Amygdala (tissue), 56 donors: Measurements from ENCODE around the gene RASGEF1C.

Experiments
- DNase-seq, 56 donors: peaks; one replicate each; lab custom pipeline; 2025; lab: John Stamatoyannopoulos, UW

The RASGEF1C gene

DNA sequence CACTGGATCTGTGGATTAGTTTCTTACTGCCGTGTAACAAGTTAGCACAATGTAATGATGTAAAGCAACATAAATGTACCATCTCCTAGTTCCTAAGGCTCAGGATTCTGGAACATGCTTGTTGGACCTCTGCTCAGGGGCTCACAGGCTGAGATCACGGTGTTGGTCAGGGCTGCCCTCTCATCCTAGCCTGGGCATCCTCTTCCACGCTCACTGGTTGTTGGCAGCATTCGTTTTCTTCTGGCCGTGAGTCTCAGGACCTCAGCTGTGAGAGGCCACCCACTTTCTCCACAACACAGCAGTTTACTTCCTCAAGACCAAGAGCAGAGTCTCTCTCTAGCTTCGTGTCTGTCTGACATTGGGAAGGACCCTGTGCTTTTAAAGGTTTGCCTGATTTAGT, 17.3 kb downstream of the RASGEF1C start:
- no peak for DNase-seq

DNA sequence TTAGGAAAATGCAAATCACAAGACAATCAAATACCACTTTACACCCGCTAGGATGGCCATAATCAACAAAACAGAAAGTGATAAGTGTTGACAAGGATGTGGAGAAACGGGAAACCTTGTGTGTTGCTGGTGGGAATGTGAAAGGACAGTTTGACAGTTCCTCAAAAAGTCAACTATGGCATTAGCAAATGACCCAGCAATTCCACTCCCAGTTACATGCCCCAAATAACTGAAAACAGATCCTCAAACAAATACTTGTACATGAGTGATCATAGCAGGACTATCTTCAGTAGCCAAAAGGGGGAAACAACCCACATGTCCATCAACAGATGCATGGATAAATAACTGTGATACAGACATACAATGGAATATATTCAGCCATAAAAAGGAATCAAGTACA, 21.2 kb downstream of the RASGEF1C start:
- no peak for DNase-seq

DNA sequence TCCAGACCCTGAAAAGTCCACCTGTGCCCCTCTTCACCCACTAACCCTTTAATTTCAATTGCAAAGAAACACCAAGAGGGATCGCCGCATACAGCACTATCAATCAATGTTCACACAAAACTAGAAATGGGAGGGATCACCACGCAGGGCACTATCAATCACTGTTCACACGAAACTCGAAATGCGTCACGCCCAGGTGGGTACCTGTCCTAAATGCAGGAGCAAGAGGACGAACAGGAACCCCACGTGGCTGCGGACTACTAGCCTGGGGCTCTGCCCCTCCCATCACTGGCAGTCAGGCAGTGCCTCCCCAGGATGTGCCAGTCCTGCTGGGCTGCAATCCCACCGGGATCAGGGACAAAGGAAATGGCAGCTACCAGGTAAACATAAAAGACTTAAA, 28.2 kb downstream of the RASGEF1C start:
- no peak for DNase-seq

DNA sequence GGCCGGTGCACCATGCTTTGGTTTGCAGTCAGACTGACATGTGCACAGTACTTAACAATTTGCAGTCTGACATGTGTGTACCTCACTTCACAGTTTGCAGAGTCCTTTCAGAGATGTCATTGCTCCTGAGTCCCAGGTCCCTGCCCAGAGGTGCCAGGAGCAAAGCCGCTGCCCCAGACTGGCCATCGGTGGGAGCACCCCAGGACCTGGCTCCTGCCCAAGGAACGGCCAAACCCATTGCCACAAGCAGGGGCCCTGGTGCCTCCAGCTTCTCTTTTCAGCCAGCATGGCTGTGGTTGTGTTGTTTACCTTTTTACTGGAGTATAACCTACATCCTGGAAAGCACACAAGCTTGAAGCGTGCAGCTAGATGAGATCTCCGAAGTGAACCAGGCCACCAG, 28.6 kb downstream of the RASGEF1C start:
- no peak for DNase-seq

DNA sequence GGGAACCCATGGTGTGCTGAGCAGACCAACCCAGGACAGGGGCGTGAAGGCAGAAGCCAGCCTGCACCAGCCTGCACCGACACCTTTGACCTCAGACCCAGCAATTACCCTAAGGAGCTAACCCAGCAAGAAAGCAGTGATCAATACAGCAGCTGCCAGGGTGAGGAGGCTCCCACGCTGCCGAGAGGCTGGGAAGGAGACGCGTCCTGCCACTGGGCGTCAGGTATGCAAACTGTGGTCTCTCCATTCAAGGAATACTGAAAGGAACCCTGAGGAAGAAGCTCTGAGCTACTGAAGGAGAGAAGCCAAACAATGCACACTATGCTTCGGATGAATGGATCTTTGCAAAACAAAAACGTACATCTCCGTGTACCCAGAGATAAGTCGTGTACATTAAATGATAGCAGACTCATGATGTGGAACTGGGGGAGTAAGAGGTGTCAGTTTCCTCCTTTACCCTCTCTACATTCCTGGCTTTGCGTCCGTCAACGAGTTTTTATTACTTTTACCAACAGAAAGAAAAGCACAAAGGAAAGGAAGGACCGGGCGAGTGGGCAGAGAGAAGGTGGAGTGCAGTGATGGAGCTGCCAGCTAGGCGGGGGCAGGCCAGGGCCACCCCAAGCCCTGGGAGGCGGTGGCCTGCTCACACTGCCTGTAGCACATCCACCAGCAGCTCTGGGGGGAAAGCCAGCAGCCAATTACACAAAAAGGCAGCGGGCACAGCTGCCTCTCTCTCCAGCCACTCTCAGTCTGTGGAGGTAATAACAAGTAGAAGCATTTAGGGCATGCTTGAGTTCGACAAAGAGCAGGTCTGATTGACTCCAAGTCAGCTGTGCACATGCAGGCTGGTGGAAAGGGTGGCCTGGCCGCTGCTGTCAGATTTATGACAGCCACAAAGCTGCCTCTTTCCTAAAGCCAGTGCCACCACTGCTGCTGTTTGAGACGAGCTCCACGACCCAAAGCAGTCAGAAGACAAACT, 29.3 kb downstream of the RASGEF1C start:
- peak in 3 of 56 donors; percentile 28 to 34 (median 32) for DNase-seq

DNA sequence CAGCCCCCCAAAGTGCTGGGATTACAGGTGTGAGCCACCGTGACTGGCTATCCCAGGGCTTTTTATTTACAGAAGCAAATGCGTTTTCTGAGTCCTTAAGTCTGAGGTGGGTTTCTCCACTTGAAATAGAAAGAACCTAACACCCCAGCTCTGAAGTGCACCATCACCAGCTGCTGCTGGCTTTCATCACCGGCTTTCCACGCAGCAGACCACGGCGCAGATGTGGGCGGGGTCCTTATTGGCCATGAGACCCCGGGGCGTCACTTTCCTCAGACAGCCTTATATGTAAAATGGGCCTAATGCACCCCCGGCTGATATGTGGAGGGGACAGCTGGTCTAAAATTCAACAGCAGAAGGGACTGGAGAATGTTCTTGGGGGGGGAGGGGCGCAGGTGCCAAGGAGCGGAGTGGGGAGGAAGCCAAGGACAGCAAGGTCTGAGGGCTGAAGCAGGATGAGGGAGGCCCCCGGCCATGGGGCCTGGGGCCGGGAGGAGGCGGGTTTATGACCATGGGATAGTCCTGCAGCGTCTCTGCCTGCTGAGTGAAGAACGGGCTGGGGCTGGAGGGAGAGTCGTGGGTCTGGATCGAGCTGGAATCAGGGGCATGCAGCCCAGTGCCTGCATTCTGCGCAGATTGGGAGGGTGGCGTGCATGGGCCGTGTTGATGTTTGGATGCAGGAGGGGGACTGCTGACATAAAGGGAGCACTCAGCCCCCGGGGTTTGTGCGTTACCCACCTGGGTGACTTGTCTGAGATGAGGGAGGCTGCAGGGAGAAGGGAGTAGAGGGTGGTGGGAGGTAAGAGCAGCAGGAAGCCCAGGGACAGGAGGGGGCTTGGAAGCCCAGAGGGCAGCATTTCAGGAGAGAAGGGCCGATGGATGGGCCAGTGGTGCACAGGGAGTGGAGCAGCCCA, 30.2 kb downstream of the RASGEF1C start:
- no peak for DNase-seq

DNA sequence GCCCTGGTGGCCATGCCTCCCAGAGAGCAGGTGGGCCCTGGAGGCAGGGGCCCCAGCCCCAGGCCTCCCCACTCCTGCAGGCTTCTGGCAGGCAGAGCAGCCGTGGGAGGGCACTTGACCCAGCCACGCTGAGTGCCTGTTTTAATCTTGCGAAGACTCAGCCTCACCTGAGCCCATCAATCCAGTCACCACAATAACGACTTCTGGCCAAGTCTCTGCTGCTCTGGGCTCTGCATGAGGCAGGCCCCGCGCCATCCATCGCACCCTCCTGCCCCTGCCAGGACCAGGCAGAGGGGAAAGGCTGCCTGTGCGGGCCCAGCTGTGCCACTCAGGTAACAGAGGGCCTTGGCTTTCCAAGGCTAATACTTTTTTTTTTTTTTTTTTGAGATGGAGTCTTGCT, 32.8 kb downstream of the RASGEF1C start:
- DNase-seq, result no peak

DNA sequence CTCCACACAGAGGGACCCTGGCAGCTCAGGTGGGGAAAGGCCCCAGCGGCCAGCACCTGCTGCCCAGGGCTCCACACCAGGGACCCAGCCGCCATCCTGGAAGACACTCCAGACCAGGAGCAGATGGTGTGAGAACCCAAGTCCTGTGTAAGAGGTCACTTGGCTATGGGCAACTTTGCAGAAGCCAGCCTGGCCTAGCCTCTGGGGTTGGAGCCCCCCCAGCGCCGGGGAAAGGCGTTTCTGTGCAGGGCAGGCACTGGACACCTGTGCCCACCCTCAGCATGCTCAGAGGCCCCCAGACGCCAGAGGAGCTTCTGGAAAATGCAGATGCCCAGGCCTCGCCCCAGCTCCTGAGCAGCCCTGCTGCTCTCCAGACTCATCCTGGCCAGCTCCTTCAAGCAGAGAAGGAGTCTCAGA, 34.0 kb downstream of the RASGEF1C start:
- no peak for DNase-seq

DNA sequence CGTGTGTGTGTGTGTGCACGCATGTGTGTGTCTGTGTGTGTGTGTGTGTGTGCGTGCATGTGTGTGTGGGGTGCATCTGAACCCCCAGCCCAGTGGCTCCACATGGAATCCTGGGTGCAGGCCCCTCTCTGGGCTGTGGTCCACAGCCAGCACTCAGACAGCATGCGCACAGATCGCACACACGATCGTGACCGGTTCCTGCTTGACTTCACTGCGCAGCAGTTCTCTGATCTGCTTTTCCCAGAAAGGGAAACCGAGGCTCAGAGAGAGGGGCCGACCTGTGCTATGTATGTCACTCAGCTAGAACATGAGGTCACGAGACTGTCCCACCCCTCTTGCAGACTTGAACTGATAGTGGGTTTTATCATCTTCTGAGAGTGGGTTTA, 34.4 kb downstream of the RASGEF1C start:
- DNase-seq, result no peak

DNA sequence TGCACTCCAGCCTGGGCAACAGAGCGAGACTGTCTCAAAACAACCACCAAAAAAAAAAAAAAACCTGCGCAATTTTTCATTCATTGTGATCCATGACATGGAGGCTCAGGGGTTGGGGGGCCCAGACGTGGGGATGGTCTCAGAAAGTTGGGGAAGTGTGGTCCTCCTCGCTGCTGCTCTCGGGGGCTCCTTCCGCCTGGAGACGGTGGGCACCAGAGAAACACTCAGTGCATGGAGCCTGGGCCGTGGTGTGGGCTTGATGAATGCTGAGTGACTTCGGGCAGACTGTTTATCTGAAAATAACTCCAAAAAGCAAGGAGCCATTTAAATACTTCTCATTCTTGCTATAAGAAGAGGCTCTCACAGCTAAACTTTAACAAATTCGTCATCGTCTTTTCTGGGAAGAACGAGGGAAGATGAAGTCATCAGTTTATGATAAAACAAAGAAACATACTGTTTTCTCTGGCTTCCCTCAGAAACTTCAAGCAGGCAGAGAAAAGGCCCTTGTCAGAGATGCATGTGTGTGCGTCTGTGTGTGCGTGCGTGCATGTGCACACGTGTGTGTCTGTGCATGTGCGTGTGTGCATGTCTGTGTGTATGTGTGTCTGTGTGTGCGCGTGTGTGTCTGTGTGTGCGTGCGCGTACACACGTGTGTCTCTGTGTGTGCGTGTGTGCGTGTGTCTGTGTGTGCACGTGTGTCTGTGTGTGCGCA, 35.0 kb downstream of the RASGEF1C start:
- peak in 4 of 56 donors; percentile 19 to 45 (median 24) for DNase-seq

DNA sequence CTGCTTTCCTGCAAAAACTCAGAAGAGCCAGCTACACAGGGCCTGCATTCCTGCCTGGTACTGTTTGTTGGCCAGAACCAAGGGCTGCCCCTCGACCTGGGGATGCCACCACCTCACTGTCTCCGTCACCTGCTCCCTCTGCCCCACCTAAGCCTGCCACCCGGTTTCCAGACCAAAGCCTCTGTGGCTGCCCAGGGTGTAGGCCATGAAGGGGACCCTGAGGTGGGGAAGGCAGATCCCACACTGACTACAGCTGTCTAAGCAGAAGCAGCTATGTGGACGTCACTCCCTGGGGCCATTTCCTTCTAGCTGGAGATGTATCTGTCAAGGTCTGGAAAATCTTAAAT, 35.8 kb downstream of the RASGEF1C start:
- no peak for DNase-seq

DNA sequence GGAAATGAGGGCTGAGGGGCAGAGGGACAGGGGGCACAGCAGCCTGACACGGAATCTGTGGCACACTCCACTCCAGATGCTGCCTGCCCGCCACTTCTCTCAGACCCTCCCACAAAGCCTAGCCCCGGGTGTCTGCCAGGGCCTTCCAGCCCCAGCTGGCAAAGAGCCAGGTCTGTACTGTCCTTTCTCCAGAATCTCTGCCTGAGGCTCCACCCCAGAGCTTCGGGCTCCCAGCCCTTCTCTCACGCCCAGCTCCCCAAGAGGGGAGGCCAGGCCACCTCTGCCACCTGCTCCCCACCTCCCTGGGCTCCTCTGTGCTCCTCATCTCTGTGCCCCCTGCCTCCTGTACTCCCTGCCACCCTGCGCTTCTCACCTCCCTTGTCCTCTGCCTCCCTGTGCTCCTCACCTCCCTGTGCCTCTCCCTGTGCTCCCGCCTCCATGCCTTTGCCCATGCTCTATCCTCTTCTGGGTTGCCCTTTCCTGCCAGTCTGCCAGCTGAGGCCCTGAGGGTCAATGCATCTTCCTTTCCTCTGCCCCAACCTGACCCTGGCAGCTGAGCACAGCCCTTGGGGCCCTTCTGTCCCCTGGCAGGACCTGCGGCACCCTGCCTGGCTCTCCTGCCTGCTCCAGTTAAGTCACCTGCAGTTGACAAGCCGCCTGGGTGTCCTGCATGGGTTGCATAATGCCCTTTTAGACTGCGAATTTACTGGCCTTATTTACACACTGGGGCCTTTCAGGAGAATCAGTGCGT, 36.4 kb downstream of the RASGEF1C start:
- peak in 23 of 56 donors; percentile 15 to 88 (median 51) for DNase-seq

DNA sequence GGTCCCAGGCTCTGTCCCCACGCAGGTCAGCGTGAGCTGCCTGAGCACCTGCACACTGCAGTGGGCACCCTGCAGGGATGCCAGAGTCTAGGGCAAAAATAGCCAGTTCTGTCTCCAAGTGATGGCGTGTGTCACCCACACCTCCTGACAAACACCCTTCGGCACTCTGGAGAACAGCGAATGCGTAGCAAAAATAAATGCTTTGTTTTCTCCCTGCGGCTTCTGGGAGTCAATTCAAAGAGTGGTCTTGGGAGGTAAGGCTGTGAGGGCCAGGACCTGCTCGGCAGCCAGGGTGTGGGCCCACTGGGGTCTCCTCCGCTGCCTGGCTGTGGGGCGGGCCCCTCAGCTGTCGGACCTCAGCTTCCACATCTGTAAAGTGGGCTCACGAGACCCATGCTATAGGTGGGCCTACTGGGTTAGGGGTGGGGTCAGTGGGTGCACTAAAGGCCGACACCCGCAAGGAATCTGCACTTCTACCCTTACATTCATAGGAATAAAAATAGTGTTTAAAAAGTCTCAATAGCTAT, 37.4 kb downstream of the RASGEF1C start:
- DNase-seq, result no peak

DNA sequence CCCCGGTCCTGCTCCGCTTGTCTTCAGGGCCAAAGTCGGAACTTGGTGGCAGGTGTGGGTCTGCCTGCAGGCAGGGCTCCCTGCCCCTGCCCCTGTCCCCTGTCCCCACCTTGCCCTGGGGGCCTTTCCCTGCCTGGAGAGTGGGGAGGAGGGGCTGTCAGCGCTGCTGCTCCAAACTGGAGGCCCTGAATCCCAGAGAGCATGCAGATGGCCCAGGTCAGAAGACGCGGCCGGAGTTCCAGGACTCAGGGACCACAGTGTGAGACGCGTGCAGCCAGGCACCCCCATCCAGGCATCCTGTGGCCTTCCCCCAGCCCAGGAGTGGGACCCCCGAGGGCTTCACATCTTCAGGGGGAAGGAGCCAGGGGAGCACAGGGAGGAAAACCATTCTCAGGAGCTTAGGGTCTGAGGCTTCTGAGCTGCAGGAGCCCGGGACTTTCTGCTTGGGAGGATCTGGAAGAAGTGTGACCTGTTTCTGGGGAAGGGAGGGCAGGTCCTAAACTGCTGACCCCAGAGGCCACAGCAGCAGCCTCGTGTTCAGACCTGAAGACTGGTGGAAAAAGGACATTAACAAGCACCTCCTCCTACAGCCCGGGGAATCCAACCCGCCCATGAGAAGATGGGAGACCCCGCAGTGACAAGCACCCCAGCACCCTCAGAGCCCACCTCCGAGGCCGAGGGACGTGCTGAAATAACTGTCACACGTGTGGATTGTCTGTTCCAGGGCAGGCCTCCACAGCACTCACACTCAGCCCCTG, 38.0 kb downstream of the RASGEF1C start:
- no peak for DNase-seq

DNA sequence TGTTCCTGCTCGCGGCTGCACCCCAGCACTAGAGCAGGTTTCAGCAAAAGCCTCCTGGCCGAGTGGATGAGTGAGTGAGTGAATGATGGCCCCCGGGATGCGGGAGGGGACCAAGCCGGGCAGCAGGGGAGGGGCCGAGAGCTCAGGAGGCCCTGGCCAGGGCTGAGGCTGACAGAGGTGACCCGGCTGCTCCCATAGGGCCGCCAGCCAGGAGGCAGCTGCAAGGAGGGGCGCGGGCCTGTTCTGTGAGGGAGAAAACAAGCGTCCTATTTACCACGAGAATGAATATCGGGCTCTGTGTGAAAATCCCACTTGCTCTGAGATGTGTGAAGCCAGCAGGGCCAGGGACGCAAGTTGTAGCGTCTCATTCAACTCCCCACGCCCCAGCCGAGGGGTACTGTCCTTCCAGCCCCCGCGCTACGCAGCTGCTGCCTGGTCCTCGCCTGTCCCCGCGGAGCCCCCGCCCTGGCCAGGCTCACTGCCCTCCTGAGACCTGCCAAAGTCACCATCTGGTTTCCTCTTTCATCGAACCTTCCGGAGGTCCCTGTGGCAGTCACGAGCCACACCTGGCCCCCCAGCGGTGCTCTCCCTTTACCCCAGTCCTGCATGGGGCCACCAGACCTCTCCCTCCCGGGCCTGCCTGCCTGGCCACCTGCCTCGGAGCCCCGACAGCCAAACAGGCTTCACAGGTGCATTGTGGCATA, 38.8 kb downstream of the RASGEF1C start:
- peak in 48 of 56 donors; percentile 46 to 91 (median 76) for DNase-seq

DNA sequence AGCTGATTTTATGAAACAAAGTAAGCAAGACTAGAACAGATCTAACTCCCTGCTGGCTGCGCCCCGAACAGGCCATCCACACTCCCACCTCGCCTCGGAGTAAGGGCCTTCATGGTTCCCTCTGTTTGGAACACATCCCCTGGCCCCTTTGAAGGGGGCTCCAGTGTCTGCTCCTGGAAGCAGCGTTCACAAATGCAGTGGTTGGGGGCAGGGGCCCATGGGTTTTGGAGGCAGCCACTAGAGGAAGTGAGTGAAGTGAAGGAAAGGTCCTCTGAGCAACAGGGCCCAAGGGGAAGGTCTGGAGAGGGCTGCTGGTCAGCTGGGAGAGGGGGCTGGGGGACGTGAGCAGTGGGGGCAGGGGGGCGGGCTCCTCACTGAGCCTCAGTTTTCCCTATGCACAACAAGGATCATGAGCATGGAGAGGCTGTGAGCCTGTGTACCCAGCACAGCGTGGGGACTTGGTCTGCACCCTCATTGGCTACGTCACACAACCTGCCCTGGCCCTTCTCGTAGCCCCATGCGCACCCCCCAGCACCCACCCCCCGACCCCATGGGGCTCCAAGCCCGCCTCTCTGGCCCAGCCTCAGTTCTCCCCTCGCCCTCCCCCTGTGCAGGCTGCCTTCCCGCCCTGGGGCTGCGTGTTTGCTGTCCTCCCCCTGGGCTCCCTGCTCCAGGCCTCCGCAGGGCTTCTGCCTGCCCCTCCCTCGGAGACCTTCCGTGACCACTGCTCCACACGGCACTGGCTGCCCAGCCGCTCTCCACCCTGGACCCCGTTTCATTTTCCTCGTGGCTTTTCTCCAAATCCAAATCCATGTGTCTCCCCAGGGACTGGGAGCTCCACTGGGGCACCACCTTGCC, 39.5 kb downstream of the RASGEF1C start:
- DNase-seq, result peak in 1 of 56 donors; percentile 63

DNA sequence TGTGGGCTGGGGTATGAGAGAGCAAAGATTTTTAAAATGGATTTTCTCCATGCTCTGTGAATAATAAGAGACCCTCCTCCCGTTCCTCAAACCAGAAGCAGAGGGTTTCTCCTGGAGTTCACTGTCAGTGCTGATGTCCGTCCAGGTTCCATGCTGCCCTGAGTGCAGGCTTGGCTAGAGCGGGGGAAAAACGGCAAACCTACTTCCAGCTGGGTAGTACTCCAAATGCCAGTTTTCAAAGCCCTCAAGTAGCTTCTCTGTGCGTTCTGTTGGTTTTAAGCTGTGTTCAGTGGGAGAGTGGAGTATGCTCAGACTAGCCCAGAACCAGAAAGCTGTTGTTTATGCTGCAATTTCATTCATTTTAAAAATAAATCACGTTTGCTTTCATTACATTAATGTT, 40.3 kb downstream of the RASGEF1C start:
- DNase-seq, result no peak
